Suprapubic skin (tissue), 4 donors: Measurements from ENCODE around the gene DAGLA.

Experiments used
- CTCF ChIP-seq, 2 donors: fragments of 200-600 bp in 1 of 2; fragments of 450-650 bp in 1 of 2; sonication (generic) in 1 of 2; IDR thresholded peaks; one replicate each; pipeline ENCODE4 v1.5.1; 2016 to 2019; ENCODE audit warnings: antibody characterized with exemption in 2 of 2, mild to moderate bottlenecking in 1 of 2, moderate library complexity in 1 of 2
- EP300 ChIP-seq: sonication (generic); formaldehyde crosslinking; IDR thresholded peaks from one replicate; pipeline ENCODE4 v1.6.1; 2017; ENCODE audit warnings: antibody characterized with exemption
- POLR2A ChIP-seq, 2 donors: fragments of 450-650 bp; IDR thresholded peaks; one replicate each; pipeline ENCODE4 v1.6.1; 2017; ENCODE audit warnings: antibody characterized with exemption in 2 of 2, mild to moderate bottlenecking in 2 of 2, moderate library complexity in 2 of 2
- POLR2AphosphoS5 ChIP-seq, 3 donors: sonication (generic); formaldehyde crosslinking; IDR thresholded peaks; one replicate each; pipeline ENCODE4 v1.6.1; 2017; ENCODE audit warnings: antibody characterized with exemption in 3 of 3

GRCh38 chr11:61726775-61727174 lies 46.6 kb downstream of the DAGLA start:
- TF ChIP-seq CTCF (IDR thresholded peaks at IDR 0.05), result no peak
- TF ChIP-seq POLR2AphosphoS5 (IDR thresholded peaks at IDR 0.05), result no peak
- no peak for TF ChIP-seq POLR2A (IDR thresholded peaks at IDR 0.05)
- TF ChIP-seq EP300, result no peak
